Jurkat, Clone E6-1 (cell line): ENCODE measurements around the gene VGLL3. TPM values are rescaled to one million over a fixed set of nuclear protein-coding genes. Genes with fewer than 3 reads are reported as not detected.
"Not testable (repeated sequence)": the region's sequence is repeated elsewhere in the genome, so short reads cannot be mapped to it uniquely, and the experiment has no call there.

Source experiments
- DNase-seq: peaks from one replicate; pipeline ENCODE4 v3.0.0-alpha.2; 2011; ENCODE audit warnings: low read depth, low spot score
- H3K4me3 ChIP-seq: 2 replicates; pipeline ENCODE4 v1.5.1; 2011; ENCODE audit warnings: mild to moderate bottlenecking, low read length, control low read depth, moderate library complexity
- polyA plus RNA-seq: library from polyadenylated mRNA; unstranded; fragments of >200 nt; gene quantifications from one replicate; pipeline ENCODE4 v1.2.1, GENCODE V29; 2012; ENCODE audit warnings: missing spikeins; ENCODE audit not compliant: insufficient read length, insufficient read depth

Gene VGLL3, protein sequence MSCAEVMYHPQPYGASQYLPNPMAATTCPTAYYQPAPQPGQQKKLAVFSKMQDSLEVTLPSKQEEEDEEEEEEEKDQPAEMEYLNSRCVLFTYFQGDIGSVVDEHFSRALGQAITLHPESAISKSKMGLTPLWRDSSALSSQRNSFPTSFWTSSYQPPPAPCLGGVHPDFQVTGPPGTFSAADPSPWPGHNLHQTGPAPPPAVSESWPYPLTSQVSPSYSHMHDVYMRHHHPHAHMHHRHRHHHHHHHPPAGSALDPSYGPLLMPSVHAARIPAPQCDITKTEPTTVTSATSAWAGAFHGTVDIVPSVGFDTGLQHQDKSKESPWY
- 0.09 TPM for polyA plus RNA-seq

DNA sequence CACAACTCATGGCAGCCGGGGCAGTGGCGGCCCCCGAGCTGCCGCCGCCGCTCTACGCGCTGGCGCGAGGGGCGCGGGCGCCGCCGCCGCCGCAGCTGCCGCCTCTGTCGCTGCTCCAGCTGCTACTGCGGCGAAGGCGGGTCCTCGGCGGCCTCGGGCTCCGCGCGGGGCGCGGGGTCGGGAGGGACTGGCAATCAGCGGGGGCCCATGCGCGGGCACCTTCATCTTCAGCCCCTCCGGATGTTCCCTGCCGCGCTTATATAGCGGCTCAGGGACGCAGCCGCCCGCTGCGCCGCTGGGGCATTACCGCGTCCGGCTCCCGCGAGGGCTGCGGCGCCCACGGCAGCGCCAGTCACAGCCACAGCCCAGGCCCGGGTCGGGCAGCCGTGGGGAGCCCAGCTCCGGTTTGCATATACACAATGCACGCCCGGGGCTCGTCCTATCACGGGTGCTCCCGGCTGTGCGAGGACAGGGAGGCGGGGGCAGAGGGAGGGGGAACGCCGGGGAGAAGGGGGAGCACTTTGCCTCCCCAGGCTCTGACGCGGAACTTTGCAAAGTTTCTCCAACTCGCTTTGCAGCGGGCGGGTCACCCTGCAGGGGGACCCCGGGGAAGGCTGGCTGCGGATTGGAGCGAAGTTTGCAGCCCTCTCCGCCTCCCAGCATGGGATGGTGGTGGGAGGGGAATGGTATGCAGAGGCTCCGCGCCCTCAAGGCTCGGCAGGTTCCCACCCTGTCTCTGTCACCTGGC is at the start of gene VGLL3:
Gene VGLL3 (minus strand): TSS at position 416 of the 748 bp plus-strand sequence. CDS start 406 bp downstream, at position 10.
- DNase-seq = peak; percentile 7

DNA sequence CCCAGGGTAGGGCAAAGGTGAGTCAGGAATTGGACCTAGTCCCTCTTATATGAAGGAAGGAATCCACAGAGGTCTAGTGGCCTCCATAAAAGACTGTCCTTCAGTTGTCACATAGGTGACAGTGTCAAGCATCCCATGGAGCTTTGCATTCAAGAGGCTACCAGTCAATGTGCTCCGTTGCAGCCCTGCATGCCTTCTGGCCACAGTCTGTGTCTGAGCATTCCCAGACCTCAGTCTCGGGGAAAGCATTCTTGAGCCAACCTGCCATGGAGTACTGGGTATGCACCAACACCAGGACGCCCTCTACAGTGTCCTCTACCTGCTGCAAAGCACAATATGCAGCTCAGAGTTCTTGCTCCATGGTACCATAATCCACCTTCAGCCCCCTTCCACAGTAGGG is 46.7 kb upstream of the VGLL3 start:
- no peak for DNase-seq
- H3K4me3 ChIP-seq = no peak overlapping the region

More for the DNA sequence above, at the start of gene VGLL3:
- H3K4me3 ChIP-seq = peak within 1 kb of the TSS; percentile 39

DNA sequence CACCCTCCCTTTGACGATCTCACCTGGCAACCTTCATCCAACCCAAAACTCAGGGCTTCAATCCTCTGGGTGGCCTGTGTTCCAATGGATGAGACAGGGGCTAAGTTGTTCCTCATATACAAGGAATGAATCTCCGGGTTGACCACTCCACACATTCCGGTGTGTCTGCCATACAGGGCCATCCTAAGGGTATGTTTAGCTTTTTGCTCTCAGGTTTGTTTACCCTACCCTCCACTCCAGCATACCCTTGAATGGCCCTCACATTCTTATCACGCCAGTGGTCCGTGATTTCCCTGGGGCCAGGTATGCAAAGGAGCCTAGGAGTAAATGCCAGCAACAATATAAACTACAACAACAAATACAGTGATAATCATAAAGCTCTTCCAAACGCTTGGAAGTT is 45.7 kb upstream of the VGLL3 start:
- no peak for DNase-seq
- no peak overlapping the region for H3K4me3 ChIP-seq

DNA sequence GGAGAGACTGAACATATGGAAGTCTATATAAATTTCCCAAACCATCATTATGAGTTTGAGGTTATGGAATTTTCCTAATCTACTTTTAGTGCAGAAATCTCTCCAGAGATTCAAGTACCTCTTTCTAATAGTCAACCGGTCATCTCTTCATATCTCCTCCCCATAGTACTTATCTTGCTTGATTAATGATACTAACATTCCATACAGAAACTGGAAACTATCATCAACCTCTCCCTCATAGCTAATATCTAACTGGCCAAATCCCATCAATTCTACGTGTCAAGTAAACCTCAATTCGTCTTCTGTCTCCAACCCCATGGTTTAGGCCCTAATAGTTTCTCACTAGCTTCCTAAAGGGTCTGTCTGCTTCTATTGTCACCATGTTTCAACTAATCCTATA is 44.4 kb upstream of the VGLL3 start:
- no peak for DNase-seq
- no peak overlapping the region for H3K4me3 ChIP-seq

DNA sequence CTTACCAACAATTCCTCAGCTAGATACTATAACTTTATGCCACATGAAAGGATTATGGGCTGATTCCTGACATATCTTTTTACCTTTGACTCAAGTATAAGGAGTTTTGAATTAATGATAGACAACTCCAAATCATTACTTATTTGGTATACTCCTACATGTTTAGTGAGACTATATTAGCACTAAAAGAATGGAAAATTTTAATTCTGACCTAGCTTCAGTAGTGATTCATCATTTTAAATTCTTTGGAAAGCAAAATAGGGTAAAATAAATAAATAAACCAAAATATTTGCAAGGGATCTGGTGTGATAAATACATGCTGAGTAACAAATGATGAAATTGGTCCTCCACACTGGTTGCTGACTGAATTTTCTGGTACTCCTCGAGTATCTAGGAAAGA is 42.3 kb upstream of the VGLL3 start:
- H3K4me3 ChIP-seq = no peak overlapping the region
- no peak for DNase-seq

DNA sequence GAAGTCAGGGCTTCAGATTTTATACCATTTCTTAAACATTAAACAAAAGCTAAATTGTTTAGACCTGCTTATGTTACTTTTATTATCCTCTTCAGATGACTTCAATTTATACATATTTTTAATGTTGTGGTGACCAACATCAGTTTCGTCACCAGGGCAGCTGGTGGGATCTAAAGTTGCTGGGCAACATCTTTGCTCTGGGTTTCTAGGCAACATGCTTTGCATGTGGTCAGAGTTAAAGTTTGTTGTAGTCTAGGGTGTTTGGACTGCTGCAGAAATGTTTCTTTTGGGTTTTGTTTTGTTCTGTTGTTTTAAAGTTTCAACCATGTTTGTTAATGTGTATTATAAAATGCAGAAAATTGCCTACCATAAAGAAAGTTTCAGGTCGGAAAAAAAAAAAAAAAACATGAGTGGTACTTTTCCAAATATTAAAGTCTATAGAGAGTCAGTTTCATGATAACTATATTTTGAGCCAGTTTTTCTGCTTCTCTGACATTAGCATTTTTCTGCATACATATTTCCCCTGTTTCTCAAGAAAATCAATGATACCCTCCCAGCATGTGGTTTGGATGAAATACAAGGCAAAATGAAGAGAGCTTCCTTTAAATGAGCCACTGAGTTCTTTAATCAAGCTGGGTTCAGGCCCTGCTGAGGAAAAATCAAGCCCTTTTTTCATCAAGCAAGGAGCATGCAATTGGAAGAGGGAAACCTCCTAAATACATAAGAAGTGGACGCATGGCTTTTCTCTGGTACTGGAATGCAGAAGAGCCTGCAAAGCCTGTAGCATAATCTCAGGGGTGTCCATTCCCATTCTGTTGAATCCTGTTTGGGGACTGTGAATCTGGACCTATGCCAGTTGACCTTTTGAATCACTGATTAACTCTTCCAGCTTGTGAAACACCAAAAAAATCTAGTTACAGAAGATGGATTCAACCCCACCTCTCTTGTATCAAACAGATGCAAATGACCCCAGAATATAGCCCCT is 35.0 kb upstream of the VGLL3 start:
- no peak overlapping the region for H3K4me3 ChIP-seq
- no peak for DNase-seq

DNA sequence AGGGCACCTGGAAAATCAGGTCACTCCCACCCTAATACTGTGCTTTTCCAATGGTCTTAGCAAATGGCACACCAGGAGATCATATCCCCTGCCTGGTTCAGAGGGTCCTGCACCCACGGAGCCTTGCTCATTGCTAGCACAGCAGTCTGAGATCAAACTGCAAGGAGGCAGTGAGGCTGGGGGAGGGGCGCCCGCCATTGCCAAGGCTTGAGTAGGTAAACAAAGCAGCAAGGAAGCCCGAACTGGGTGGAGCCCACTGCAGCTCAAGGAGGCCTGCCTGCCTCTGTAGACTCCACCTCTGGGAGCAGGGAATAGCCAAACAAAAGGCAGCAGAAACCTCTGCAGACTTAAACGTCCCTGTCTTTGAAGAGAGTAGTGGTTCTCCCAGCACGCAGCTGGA is 26.4 kb upstream of the VGLL3 start:
- DNase-seq, H3K4me3 ChIP-seq: not testable (repeated sequence)

DNA sequence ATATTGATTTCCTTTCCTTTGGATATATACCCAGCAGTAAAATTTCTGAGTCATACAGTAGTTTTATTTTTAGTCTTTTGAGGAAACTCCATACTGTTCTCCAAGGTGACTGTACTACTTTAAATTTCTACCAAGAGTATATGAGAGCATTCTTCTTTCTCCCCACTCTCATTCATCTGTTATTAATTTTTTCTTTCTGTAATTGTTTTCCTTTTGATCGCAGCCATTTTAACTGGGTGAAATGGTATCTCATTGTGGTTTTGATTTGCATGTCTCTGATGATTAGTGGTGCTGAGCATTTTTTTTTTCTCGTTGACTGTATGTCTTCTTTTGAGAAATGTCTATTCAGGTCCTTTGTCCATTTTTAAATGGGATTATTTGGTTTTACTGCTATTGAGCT is 18.3 kb upstream of the VGLL3 start:
- no peak for DNase-seq
- no peak overlapping the region for H3K4me3 ChIP-seq

DNA sequence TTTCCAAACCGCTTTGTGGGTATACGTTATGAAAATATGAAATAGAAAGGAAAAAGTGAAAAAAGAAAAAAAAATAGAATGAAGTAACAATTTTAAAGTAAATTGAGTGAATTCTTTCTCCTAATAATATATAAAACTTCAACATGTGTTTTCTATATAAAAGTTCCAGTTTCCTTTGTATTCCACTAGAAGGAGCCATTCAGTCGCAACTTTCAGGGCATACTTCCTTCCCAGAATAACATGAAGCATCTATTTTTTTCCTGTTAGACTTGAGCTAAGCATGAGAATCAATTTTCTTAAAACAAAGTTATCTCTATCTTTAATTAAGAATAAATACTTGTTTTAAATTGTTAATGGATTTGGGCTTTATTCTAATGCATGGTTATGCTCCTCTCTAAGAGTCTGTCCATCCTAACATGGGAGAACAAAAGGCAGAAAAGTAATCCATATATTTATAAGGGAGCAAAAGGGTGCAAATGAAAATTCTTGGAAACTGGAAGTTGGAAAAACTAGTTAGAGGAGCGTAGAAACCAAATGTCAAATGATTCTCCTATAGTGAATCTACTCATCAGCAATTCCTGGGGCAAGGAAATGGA is 16.0 kb upstream of the VGLL3 start:
- DNase-seq = peak; percentile 2
- no peak overlapping the region for H3K4me3 ChIP-seq

DNA sequence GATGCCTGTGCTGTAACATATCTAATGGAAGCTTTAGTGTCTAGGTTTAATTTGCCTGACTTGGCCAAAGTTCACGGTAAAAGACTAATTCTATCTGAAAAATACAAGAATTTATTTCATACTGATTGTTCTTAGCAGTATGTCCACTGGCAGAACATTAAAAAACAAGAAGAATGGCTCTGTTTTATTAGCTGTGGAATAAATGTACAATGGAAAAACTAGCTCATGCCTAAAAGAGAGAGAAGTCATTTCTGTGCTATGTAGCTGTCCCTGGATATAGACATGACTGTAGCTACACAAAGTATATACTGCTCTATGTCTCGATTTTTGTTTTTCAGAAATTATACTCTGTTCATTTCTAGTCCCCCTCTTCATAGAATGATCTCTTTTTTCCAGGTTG is 13.9 kb upstream of the VGLL3 start:
- DNase-seq = no peak
- H3K4me3 ChIP-seq = no peak overlapping the region

DNA sequence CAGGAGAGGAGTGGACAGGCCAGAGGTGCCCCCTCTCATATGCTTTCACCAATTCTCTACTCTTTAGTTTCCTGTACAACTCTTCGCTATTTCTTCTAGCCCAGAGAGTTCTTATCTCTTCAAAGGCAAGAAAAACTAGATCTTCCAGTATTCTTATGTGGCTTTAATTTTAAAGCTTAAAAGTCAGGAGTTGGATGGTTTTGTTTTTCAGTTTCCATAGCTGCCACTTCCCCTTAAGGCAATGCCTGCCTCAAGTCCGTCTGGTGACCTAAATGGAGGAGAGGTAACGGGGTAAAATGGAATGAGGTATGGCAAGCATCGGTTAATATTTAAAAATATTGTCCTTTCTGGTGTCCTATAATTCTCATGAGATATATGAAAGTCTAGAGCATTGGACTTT is 11.4 kb upstream of the VGLL3 start:
- H3K4me3 ChIP-seq = no peak overlapping the region
- DNase-seq = no peak

DNA sequence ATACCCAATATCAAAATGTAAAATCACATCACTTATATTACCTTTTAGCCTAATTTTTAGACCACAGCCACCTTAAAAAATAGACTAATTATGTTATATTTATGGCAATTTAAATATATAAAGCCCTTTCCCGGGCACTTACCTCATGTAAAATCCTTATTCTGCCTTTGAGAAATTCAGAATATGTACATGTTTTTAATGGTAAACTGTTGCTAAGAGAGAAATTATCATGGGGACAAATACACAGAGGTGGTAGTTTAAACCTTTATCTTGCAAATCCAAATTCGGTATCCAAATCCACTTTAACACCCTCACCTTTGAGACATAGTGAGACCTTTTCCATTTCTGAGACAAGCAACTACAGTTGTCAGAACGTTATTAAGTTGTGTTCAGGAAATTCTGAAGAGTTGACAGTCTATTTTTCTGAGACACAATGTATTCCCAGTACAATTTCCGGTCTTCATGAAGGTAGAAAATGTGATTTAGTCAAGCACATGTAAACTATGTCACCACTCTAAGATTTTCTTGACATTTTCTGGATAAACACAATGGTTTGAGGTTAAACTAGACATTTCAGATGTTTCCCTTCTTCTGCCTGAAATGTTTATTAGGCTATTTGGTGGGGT is 10.6 kb upstream of the VGLL3 start:
- no peak for DNase-seq
- no peak overlapping the region for H3K4me3 ChIP-seq

DNA sequence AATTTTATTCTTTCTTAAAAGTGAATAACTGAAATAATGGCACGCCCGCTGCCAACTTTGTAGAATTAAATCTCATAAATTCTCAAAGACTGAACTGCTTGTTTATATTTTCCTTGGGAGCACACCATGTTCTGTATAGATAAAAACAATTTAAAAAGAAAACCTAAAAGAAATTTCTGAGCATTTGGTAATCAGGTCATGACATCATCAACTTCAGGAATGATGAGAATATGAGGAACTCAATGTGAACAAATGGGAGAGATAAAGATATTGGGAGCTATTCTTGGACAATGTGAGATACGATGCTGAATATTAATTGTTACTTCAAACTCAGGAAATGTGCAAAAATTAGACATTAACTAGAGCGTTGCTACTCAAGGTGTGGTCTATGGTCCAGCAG is 10.0 kb upstream of the VGLL3 start:
- no peak overlapping the region for H3K4me3 ChIP-seq
- no peak for DNase-seq

DNA sequence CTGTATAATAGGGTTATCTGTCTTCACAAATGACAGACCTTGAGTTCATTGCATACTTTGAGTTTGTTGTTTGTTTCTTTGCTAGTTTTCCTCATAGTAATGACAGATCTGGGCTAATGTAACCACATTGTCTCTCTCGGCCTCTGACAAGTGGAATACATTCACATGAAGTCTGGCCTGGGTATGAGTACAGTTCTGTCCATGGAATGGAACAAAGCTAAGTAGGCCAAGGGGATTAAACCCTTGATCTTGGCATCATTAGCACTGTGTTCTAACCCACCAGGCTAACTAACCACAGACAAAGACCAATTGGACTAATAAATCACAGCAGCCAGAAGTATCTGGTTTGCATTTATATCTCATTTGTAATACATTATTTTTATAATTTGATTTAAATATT is 7.6 kb upstream of the VGLL3 start:
- no peak overlapping the region for H3K4me3 ChIP-seq
- no peak for DNase-seq

DNA sequence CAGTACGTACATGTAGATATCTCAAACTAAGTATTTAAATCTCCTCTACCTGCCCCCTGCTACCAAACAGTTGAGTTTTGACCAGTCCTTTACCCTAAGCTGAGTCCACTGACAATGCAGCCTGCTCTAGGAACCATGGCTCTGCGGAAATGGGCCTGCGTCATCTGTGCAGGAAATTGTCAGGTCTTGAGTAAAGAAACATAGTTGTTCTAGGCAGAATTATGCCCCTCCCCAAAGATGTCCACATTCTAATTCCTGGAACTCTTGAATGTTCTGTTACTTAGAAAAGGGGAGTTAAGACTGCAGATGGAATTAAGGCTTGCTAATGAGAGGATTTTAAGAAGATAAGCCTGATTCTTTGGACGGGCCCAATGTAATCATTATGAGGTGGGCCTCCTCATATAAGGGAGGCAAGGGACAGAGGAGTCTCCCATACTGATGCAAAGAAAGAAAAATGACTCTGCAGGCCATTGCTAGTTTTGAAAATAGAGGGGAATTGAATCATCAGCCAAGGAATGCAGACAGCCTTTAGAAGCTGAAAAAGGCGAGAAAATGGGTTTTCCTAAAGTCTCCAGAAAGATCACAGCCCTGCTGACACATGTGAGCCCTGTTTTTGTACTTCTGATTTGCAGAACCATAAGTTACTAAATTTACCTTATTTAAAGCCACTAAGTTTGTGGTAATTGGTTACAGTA is 5.5 kb upstream of the VGLL3 start:
- no peak overlapping the region for H3K4me3 ChIP-seq
- DNase-seq = no peak

DNA sequence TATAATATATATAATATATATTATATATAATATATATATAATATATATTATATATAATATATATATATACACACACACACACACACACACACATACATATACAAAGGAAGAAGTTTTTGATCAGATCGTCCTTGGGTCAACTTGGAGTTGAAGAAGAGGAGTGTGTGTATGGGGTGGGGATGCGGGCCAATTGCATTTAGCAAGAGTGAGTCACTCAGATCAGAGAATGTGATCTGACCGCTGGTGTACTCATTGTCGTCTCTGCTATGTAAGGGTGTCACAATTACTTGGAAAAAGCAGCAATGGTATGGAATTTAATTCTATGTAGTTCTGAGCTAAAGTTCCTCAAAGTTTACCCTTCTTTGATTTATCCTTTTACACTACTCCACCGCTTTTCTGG is 4.6 kb upstream of the VGLL3 start:
- no peak overlapping the region for H3K4me3 ChIP-seq
- no peak for DNase-seq

DNA sequence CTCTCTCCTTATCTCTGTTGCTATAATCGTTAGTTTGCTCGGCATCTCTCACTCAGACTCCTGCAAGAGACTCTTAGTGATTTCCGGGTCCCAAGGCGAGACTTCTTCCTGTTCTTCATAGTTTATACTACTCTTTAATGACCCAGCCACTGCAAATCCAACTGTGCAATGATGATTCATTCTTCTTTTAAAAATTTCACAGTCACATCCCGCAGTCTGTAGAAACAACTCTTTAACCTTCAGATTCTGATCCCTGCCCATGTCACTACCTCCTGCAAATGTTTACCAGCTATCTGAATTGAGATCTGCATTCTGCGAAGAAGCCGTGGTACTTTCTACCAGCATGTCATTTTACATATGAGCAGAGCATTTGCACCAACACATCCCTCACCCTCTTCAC is 2.8 kb upstream of the VGLL3 start:
- no peak for DNase-seq
- no peak overlapping the region for H3K4me3 ChIP-seq

DNA sequence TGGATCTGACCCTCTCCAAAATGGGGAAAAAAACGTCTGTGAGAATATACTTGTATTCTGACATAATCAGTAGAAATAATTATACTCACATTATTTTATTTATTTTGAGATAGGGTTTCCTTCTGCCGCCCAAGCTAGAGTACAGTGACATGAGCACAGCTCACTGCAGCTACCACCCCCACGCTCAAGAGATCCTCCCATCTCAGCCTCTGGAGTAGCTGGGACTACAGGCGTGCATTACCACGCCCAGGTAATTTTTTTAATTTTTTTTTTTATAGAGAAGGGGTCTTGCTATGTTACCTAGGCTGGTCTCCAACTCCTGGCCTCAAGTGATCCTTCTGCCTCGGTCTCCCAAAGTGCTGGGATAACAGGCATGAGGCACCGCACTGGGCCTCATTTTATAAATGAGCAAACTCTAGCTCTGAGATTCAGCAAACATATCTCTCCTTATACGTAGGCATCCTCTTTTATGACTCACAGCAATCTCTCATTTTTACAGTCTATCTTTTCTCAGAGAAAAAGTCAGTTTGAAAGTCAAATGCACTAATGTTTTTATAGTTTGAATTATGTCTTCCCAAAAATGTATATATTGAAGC is 989 bp upstream of the VGLL3 start:
- no peak overlapping the region for H3K4me3 ChIP-seq
- DNase-seq = no peak
